Mesodermal cell (in vitro differentiated cells): ENCODE data around the gene CAPN5.
"Not testable (repeated sequence)": the region's sequence is repeated elsewhere in the genome, so short reads cannot be mapped to it uniquely, and the experiment has no call there.

Experiments
- H3K27ac ChIP-seq: 2 replicates; pipeline ENCODE4 v1.7.0; 2013; ENCODE audit warnings: mild to moderate bottlenecking, low read depth, low read length, moderate library complexity; ENCODE audit not compliant: severe bottlenecking
- H3K36me3 ChIP-seq: 2 replicates; pipeline ENCODE4 v1.7.1; 2013; ENCODE audit warnings: mild to moderate bottlenecking, low read length, moderate library complexity; ENCODE audit not compliant: control insufficient read depth, insufficient read depth
- H3K4me1 ChIP-seq: one replicate; pipeline ENCODE4 v1.7.1; 2013; ENCODE audit warnings: mild to moderate bottlenecking, low read length; ENCODE audit not compliant: insufficient read depth, control insufficient read depth, poor library complexity, severe bottlenecking
- H3K4me3 ChIP-seq: 2 replicates; pipeline ENCODE4 v1.7.0; 2013; ENCODE audit warnings: low read length, control low read depth, mild to moderate bottlenecking; ENCODE audit not compliant: insufficient read depth, poor library complexity, severe bottlenecking; ENCODE audit errors: extremely low read depth
- H3K9me3 ChIP-seq: 2 replicates; pipeline ENCODE4 v1.7.1; 2013; ENCODE audit warnings: mild to moderate bottlenecking, low read length, moderate library complexity; ENCODE audit not compliant: control insufficient read depth
- WGBS, 2 experiments: methylation state at CpG; one replicate each; pipeline ENCODE4 v1.1.5; 2013; ENCODE audit warnings: missing lambda C conversion rate in 2 of 2; ENCODE audit not compliant: insufficient coverage in 2 of 2; 5-methylcytosine and 5-hydroxymethylcytosine counted together

Gene CAPN5

GRCh38 chr11:77090373-77091111, 23.8 kb downstream of the CAPN5 start:
- no peaks in the 10 kb centered on the region for H3K9me3 ChIP-seq
- H3K27ac ChIP-seq, result no peak overlapping the region
- H3K4me3 ChIP-seq, result no peak overlapping the region
- no peaks in the 10 kb centered on the region for H3K4me1 ChIP-seq
- peaks cover 31% of the 10 kb centered on the region for H3K36me3 ChIP-seq
- WGBS, 2 experiments, result 70 to 74% methylated on average over 10 to 12 of the region's 13 CpGs

GRCh38 chr11:77091146-77091940, 24.6 kb downstream of the CAPN5 start:
- Histone ChIP-seq H3K4me3 (no peak overlapping the region), H3K36me3 (peaks cover 29% of the 10 kb centered on the region), H3K9me3 (no peaks in the 10 kb centered on the region), H3K4me1 (no peaks in the 10 kb centered on the region), H3K27ac (no peak overlapping the region)
- 33% methylated on average over 8 of the region's 9 CpGs for WGBS, 2 experiments

- Histone ChIP-seq H3K4me3 (no peak overlapping the region), H3K9me3 (no peaks in the 10 kb centered on the region), H3K36me3 (peaks cover 23% of the 10 kb centered on the region), H3K27ac (no peak overlapping the region), H3K4me1 (no peaks in the 10 kb centered on the region)
- WGBS, 2 experiments, result 85 to 91% methylated on average over 7 of the region's 7 CpGs
Measured at GRCh38 chr11:77092382-77092781, 25.6 kb downstream of the CAPN5 start.

- H3K36me3 ChIP-seq, result peaks cover 16% of the 10 kb centered on the region
- H3K9me3 ChIP-seq, result no peaks in the 10 kb centered on the region
- H3K27ac ChIP-seq, result no peak overlapping the region
- 91 to 96% methylated on average over 21 to 28 of the region's 33 CpGs for WGBS, 2 experiments
- H3K4me3 ChIP-seq, result no peak overlapping the region
- H3K4me1 ChIP-seq, result no peaks in the 10 kb centered on the region
Measured at GRCh38 chr11:77093056-77093891, 26.5 kb downstream of the CAPN5 start.

DNA sequence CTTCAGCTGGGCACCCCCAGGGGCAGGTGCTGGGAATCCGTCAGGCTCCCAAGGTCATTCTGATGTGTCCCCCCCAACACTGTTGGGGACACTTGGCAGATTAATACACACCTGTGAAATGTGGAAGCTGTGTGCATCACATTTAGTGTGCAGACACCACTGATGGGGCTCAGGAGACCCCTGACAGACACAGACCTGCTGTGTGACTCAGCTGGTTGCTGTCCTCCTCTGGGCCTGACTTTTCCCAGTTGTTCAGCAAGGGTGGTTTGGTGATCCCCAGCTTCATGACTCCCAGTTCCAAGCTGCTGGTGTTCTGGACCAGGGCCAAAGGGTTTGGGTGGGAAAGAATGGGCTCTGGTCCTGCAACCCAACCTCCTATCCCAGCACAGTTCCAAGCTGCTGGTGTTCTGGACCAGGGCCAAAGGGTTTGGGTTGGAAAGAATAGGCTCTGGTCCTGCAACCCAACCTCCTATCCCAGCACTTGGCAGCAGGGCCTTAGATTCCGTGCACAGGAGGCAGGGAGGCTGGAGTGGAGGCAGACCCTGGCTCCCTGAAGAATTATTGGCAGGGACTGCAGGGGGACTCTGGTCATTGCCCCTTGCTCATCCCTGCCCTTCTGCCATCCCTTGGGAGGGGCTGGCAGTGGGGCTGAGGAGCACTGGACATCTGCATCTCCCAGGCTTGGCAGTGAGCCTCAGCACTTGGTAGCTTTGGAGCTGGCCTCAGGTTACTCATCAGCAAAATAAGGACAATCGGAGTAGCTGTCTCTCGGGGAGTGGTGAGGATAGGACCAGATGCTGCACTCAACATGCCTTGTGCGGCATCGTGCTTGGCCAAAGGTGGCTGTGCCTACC, 27.4 kb downstream of the CAPN5 start:
- WGBS, 2 experiments, result 93 to 96% methylated on average over 2 to 4 of the region's 6 CpGs
- H3K36me3 ChIP-seq, result peaks cover 16% of the 10 kb centered on the region

DNA sequence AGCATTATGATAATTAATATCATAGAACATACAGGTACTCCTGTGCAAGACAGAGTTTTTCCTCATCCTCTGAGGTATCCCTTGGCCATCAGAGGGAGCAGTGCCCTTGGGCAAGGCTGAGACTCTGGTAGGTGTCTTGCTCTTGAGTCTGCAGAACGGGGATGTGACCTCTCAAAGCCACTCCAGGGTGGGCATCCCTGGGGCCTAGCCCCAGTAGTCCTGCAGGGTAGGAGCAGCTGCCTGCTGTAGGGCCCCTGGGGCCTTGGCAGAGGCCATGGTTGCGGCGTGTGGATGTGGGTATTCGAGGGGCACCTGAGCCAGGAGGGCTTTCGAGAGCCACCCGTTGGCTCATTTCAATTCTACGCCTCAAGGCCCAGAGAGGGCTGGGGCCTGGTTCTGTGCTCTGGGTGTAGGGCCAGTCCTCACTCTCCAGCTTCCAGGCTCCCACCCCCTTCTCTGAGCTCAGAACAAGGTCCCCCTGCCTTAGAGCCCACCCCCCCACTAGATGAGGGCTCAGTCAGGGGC, 28.1 kb downstream of the CAPN5 start:
- Histone ChIP-seq H3K27ac (no peak overlapping the region), H3K4me1 (no peaks in the 10 kb centered on the region), H3K4me3 (no peak overlapping the region), H3K9me3 (no peaks in the 10 kb centered on the region), H3K36me3 (peaks cover 16% of the 10 kb centered on the region)
- 87 to 100% methylated on average over 3 to 7 of the region's 7 CpGs for WGBS, 2 experiments

More for the DNA sequence above, 27.4 kb downstream of the CAPN5 start:
- H3K9me3 ChIP-seq, result no peaks in the 10 kb centered on the region
- no peak overlapping the region for H3K27ac ChIP-seq
- H3K4me3 ChIP-seq, result no peak overlapping the region
- no peaks in the 10 kb centered on the region for H3K4me1 ChIP-seq

GRCh38 chr11:77095551-77096490, 29.1 kb downstream of the CAPN5 start:
- Histone ChIP-seq H3K4me3 (no peak overlapping the region), H3K4me1 (no peaks in the 10 kb centered on the region), H3K9me3 (no peaks in the 10 kb centered on the region), H3K36me3 (peaks cover 25% of the 10 kb centered on the region), H3K27ac (no peak overlapping the region)
- WGBS, 2 experiments, result 86 to 89% methylated on average over 19 of the region's 21 CpGs

GRCh38 chr11:77096591-77097019, 29.8 kb downstream of the CAPN5 start:
- H3K4me1 ChIP-seq, result no peaks in the 10 kb centered on the region
- no peak overlapping the region for H3K27ac ChIP-seq
- H3K4me3 ChIP-seq, result no peak overlapping the region
- peaks cover 26% of the 10 kb centered on the region for H3K36me3 ChIP-seq
- H3K9me3 ChIP-seq, result no peaks in the 10 kb centered on the region
- 86 to 91% methylated on average over 6 of the region's 8 CpGs for WGBS, 2 experiments

- WGBS, 2 experiments, result 85 to 90% methylated on average over 2 to 3 of the region's 4 CpGs
- not testable (repeated sequence) for H3K9me3 ChIP-seq, H3K27ac ChIP-seq, H3K4me3 ChIP-seq, H3K4me1 ChIP-seq
- peaks cover 26% of the 10 kb centered on the region for H3K36me3 ChIP-seq
Measured at GRCh38 chr11:77097180-77097579, 30.4 kb downstream of the CAPN5 start.
